Measurements from ENCODE around the gene HDGFL2.

Gene HDGFL2

DNA sequence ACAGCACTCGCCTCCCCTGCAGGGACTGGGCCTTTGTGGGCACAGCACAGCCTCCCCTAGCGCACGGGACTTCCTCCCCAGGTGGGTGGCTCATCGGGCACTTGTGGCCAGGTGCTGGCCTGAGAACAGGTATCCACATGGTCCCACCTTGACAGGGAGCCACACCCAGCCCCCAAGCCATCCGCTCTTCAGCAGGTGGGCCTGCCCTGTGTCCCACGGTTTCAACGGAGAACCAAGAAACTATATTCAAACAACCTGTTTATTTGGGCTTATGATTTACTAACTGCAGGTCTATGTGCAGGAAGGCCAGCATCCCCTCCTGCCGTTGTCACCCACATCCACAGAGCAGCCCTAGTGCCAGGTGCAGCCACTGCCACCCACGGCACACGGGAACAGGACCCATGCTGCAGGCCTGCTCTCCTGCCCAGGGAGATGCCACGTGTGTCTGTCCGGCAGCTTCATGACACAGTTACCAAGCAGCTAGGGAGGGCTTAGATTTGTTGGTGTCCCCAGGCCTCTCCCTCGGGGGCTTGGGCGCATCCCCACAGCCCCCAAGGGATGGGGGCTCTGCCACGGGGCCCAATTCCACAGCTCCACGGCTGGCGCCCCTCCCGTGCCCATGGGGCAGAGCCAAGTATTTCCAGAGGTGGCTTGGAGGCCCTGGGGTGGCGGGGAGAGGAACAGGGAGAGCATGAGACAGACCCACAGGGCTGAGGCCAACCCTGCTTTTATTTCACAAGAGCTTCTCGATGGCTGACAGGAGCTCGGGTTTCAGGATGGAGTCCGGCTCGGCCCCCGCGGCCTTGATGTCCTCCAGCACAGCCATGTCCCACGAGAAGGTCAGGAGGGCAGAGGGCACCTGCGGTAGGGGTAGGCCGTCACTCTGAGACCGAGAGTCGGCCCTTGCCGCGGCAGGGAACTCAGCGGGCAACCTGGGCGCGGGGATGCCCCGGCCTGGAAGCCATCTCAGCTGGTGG is 27.0 kb upstream of the HDGFL2 start:
- H3K36me3 ChIP-seq (ENCODE audit: control insufficient read depth, low read length), result peaks cover 81% of the 10 kb centered on the region
- no peak overlapping the region for H3K27ac ChIP-seq (ENCODE audit: low read depth, low read length)
- H3K9me2 ChIP-seq (replicated peaks; ENCODE audit: control insufficient read depth, low read length), result no peaks in the 10 kb centered on the region
- H3K4me3 ChIP-seq (ENCODE audit: low read length), result no peak overlapping the region
- no peaks in the 10 kb centered on the region for H4K20me1 ChIP-seq (ENCODE audit: control insufficient read depth, insufficient read depth, low read depth, low read length)
- no peaks in the 10 kb centered on the region for H3K27me3 ChIP-seq (ENCODE audit: control insufficient read depth, low read length)
- H3K9me3 ChIP-seq (ENCODE audit: control insufficient read depth, insufficient read depth, low read length), result no peaks in the 10 kb centered on the region
- TF ChIP-seq, protein P1, sequence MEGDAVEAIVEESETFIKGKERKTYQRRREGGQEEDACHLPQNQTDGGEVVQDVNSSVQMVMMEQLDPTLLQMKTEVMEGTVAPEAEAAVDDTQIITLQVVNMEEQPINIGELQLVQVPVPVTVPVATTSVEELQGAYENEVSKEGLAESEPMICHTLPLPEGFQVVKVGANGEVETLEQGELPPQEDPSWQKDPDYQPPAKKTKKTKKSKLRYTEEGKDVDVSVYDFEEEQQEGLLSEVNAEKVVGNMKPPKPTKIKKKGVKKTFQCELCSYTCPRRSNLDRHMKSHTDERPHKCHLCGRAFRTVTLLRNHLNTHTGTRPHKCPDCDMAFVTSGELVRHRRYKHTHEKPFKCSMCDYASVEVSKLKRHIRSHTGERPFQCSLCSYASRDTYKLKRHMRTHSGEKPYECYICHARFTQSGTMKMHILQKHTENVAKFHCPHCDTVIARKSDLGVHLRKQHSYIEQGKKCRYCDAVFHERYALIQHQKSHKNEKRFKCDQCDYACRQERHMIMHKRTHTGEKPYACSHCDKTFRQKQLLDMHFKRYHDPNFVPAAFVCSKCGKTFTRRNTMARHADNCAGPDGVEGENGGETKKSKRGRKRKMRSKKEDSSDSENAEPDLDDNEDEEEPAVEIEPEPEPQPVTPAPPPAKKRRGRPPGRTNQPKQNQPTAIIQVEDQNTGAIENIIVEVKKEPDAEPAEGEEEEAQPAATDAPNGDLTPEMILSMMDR (IDR thresholded peaks at IDR 0.05; ENCODE audit: low read depth, low read length, poor library complexity, severe bottlenecking), result no peak
- TF ChIP-seq EZH2phosphoT487 (IDR thresholded peaks at IDR 0.05; ENCODE audit: borderline replicate concordance, low read length), result no peak
- H3K4me2 ChIP-seq (ENCODE audit: low read length), result no peak overlapping the region
- H3K79me2 ChIP-seq (ENCODE audit: control insufficient read depth, low read length), result peaks cover 2% of the 10 kb centered on the region; the same call in 1 of the 2 replicates
- H3K4me1 ChIP-seq (ENCODE audit: control insufficient read depth, low read length), result no peaks in the 10 kb centered on the region
- no peaks in the 10 kb centered on the region for H3F3A ChIP-seq (ENCODE audit: control insufficient read depth, insufficient read depth)

- TF ChIP-seq, protein P1 (IDR thresholded peaks at IDR 0.05; ENCODE audit: low read depth, low read length, poor library complexity, severe bottlenecking), result no peak
- no peak for TF ChIP-seq EZH2phosphoT487 (IDR thresholded peaks at IDR 0.05; ENCODE audit: borderline replicate concordance, low read length)
- Histone ChIP-seq H3K27ac (ENCODE audit: low read depth, low read length) (no peak overlapping the region), H4K20me1 (ENCODE audit: control insufficient read depth, insufficient read depth, low read depth, low read length) (no peaks in the 10 kb centered on the region), H3K4me1 (ENCODE audit: control insufficient read depth, low read length) (no peaks in the 10 kb centered on the region), H3K4me3 (ENCODE audit: low read length) (no peak overlapping the region), H3K27me3 (ENCODE audit: control insufficient read depth, low read length) (no peaks in the 10 kb centered on the region), H3K79me2 (ENCODE audit: control insufficient read depth, low read length) (no peaks in the 10 kb centered on the region), H3F3A (ENCODE audit: control insufficient read depth, insufficient read depth) (no peaks in the 10 kb centered on the region), H3K9me3 (ENCODE audit: control insufficient read depth, insufficient read depth, low read length) (no peaks in the 10 kb centered on the region), H3K36me3 (ENCODE audit: control insufficient read depth, low read length) (peaks cover 74% of the 10 kb centered on the region), H3K9me2 (replicated peaks; ENCODE audit: control insufficient read depth, low read length) (no peaks in the 10 kb centered on the region), H3K4me2 (ENCODE audit: low read length) (no peak overlapping the region)
These were observed 26.0 kb upstream of the HDGFL2 start for GRCh38 chr19:4445963-4446703.

DNA sequence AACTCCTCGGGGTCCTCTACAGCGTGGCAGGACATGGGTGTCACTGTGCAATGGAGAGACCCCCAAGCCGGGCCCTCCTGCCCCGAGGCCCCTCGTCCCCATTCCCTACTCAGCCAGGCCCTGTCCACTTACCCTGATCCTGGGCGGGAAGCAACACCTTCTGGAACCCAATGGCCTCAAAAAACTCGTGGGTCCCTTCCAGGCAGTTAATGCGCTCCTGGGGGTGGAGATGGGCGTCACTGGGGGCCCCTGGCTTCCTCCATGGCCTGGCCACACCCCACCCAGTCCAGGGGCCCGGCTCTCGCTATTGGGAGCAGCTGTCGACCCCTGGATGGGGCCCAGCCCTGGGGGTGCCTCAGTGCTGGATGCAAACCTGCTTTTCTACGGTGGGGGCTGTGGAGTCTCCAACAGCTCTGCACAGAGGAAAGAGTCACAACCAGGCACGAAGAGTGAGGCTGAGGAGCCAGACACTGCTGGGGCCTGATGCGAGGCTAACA is 25.3 kb upstream of the HDGFL2 start:
- Histone ChIP-seq H3K4me1 (ENCODE audit: control insufficient read depth, low read length) (no peaks in the 10 kb centered on the region), H3K27me3 (ENCODE audit: control insufficient read depth, low read length) (no peaks in the 10 kb centered on the region), H3K27ac (ENCODE audit: low read depth, low read length) (no peak overlapping the region), H3K79me2 (ENCODE audit: control insufficient read depth, low read length) (no peaks in the 10 kb centered on the region), H3K9me3 (ENCODE audit: control insufficient read depth, insufficient read depth, low read length) (no peaks in the 10 kb centered on the region), H3K9me2 (replicated peaks; ENCODE audit: control insufficient read depth, low read length) (no peaks in the 10 kb centered on the region), H3K36me3 (ENCODE audit: control insufficient read depth, low read length) (peaks cover 74% of the 10 kb centered on the region), H3K4me2 (ENCODE audit: low read length) (no peak overlapping the region), H3K4me3 (ENCODE audit: low read length) (no peak overlapping the region), H4K20me1 (ENCODE audit: control insufficient read depth, insufficient read depth, low read depth, low read length) (no peaks in the 10 kb centered on the region), H3F3A (ENCODE audit: control insufficient read depth, insufficient read depth) (no peaks in the 10 kb centered on the region)
- TF ChIP-seq EZH2phosphoT487 (IDR thresholded peaks at IDR 0.05; ENCODE audit: borderline replicate concordance, low read length), result no peak
- TF ChIP-seq, protein P1 (IDR thresholded peaks at IDR 0.05; ENCODE audit: low read depth, low read length, poor library complexity, severe bottlenecking), result no peak

Data from DOHH2 (cell line).